B cell (primary cell): ENCODE data around the gene DHX57.

Experiments used
- CTCF ChIP-seq: fragments of 200-600 bp; IDR thresholded peaks from one replicate; pipeline ENCODE4 v1.8.0; 2022; ENCODE audit warnings: antibody characterized with exemption, mild to moderate bottlenecking
- EZH2 ChIP-seq: IDR thresholded peaks from 2 replicates; pipeline ENCODE4 v1.6.1; 2012; ENCODE audit warnings: borderline replicate concordance, low read depth, mild to moderate bottlenecking, moderate library complexity, low read length; ENCODE audit not compliant: insufficient read depth, poor library complexity, severe bottlenecking

GRCh38 chr2:38792751-38793150, 83.0 kb downstream of the DHX57 start:
- TF ChIP-seq CTCF = no peak
- no peak for TF ChIP-seq EZH2
